Measurements from ENCODE around the gene UTF1.

DNA sequence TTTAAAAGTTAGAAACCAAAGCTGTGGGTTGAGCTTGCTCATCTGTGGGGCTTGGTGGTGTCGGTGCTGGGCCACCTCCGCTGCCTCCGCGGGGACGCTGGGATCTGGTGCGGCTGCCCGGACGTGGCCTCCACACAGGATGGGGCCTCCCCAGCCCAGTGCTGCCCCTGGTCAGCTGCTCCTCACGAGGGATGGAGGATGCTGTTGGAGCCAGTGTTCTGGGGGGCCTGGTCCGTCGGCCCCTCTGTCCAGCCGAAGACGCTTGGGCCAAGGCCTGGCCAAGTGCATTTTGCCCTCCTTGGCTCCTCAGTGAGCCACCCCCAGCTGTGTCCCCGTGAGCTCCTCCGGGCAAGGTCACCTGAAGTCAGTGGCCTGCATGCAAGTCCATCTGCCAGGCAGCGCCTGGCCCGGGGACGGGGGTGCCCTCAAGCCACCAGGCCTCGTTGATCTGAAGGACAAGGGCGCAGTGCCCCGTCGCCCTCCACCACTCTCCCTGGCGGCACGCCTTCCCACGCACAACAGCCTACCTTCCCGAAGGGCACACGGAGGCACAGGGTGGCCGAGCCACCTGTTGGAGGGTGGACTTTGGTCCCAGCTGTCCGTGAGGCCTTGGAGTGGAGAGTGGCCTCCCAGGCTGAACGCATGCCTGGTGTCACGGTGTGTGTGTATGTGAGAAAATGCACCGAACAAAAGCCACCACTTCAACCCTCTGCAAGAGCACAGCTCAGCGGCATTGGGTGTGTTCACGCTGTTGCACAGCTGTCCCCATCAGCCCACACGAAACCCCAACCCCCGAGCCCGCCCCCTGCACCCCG lies 42.7 kb upstream of the UTF1 start:
- TF ChIP-seq, protein P1, sequence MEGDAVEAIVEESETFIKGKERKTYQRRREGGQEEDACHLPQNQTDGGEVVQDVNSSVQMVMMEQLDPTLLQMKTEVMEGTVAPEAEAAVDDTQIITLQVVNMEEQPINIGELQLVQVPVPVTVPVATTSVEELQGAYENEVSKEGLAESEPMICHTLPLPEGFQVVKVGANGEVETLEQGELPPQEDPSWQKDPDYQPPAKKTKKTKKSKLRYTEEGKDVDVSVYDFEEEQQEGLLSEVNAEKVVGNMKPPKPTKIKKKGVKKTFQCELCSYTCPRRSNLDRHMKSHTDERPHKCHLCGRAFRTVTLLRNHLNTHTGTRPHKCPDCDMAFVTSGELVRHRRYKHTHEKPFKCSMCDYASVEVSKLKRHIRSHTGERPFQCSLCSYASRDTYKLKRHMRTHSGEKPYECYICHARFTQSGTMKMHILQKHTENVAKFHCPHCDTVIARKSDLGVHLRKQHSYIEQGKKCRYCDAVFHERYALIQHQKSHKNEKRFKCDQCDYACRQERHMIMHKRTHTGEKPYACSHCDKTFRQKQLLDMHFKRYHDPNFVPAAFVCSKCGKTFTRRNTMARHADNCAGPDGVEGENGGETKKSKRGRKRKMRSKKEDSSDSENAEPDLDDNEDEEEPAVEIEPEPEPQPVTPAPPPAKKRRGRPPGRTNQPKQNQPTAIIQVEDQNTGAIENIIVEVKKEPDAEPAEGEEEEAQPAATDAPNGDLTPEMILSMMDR (IDR thresholded peaks at IDR 0.05; ENCODE audit: low read depth, low read length): no peak
- TF ChIP-seq EZH2phosphoT487 (IDR thresholded peaks at IDR 0.05; ENCODE audit: low read depth): no peak
